Stimulated activated CD8-positive, alpha-beta memory T cell treated with anti-CD3 and anti-CD28 coated beads, Interleukin-4, amount 100 ng/mL, for 24 hours (primary cell): ENCODE measurements around the gene GRIN1.
A peak's percentile ranks its signal among the peaks of the same experiment; 100 is the strongest.

Experiments used
- DNase-seq: peaks from one replicate; pipeline ENCODE4 v3.0.0-alpha.2; 2020; ENCODE audit warnings: low read depth

GRIN1 gene

GRCh38 chr9:137148242-137148641 lies 9.3 kb downstream of the GRIN1 start:
- DNase-seq, result no peak

DNA sequence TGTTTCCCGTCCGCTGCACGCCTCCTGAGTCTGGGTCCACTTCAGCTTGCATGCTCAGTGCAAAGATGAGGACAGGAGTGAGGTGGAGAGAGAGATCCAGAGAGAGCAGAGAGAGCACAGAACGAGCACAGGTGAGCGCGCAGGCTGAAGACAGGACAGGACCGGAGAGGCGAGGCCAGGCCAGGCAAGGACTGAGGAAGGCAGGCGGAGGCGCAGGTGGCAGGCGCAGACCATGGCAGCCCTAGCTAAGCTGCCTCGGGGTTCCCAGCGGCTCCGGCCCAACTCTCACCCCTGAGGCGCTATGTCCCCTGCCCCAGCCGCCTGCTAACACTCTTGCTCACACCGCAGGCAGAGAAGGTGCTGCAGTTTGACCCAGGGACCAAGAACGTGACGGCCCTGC lies 9.7 kb downstream of the GRIN1 start:
- no peak for DNase-seq

- DNase-seq, result no peak
These were observed 10.4 kb downstream of the GRIN1 start for GRCh38 chr9:137149363-137149762.

DNA sequence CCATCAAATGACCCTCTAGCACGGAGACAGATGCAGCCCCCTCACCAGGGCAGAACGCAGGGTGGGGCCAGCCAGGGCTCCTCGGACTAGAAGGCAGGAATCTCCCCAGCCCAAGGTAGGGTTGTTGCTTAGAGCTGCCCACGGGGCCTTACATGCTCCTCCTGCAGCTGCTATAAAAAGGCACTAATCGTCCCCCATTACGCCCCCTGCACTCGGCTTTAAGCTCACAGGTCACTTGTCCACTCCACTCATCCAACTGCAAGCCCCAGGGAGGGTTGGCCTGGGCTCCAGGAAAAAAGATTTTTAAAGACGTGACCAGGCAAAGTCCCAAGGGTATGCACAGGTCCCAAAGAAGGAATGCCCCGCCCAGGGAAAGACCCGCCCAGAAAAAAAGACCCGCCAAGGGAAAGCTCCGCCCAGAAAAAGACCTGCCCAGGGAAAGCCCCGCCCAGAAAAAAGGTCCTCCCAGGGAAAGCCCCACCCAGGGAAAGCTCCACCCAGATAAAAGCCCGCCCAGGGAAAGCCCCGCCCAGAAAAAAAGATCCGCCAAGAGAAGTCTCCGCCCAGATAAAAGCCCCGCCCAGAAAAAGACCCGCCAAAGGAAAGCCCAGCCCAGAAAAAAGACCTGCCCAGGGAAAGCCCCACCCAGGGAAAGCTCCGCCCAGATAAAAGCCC lies 11.1 kb downstream of the GRIN1 start:
- DNase-seq, result no peak

DNA sequence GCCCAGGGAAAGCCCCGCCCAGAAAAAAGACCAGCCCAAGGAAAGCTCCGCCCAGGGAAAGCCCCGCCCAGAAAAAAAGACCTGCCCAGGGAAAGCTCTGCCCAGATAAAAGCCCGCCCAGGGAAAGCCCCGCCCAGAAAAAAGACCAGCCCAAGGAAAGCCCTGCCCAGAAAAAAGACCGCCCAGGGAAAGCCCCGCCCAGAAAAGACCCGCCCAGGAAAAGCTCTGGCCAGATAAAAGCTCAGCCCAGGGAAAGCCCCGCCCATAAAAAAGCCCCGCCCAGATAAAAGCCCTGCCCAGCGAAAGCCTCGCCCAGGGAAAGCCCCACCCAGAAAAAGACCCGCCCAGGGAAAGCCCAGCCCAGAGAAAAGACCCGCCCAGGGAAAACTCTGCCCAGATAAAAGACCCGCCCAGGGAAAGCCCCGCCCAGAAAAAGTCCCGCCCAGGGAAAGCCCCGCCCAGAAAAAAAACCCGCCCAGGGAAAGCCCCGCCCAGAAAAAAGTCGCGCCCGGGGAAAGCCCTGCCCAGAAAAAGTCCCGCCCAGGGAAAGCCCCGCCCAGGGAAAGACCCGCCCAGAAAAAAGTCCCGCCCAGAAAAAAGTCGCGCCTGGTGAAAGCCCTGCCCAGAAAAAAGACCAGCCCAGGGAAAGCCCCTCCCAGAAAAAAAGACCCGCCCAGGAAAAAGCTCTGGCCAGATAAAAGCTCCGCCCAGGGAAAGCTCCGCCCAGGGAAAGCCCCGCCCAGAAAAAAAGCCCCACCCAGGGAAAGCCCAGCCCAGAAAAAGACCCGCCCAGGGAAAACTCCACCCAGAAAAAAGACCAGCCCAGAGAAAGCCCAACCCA lies 11.9 kb downstream of the GRIN1 start:
- DNase-seq, result no peak

DNA sequence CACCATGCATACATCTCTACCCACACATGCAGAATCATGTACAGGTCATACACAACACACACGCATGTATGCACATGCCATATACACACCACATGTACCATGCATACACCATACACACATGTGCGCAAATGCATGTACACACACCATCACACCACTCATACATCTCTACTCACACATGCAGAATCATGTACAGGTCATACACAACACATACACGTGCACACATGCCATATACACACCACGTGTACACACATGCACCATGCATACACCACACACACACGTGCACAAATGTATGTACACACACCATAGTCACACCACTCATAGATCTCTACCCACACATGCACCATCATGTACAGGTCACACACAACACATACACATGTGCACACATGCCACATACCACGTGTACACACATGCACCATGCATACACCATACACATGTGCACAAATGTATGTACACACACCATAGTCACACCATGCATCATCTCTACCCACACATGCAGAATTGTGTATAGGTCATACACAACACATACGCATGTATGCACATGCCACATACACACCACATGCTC lies 14.0 kb downstream of the GRIN1 start:
- DNase-seq, result no peak

- DNase-seq, result peak; percentile 40
These were observed 17.8 kb downstream of the GRIN1 start for GRCh38 chr9:137156567-137157375.

- DNase-seq, result no peak
These were observed 18.9 kb downstream of the GRIN1 start for GRCh38 chr9:137157618-137158415.

GRCh38 chr9:137158625-137159024 lies 19.7 kb downstream of the GRIN1 start:
- no peak for DNase-seq

GRCh38 chr9:137159105-137160053 lies 20.4 kb downstream of the GRIN1 start:
- DNase-seq, result no peak

DNA sequence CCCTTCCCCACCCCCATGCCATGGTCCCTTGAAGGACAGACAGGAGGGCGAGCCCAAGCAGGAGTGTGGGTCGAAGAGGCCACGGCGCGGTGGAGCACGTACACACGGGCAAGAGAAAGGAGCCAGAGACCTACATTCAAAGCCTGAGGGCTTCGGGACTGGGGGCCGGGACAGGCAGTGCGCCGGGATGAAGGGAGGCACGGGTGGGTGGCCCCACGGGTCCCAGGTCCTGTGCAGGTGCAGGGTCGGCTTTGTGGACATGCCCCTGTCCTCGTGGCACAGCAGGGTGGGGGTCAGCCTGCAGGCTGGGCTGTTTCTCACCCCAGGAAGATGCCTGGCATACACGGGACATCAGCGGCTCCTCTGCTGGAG lies 21.1 kb downstream of the GRIN1 start:
- DNase-seq, result no peak

GRCh38 chr9:137160716-137161557 lies 22.0 kb downstream of the GRIN1 start:
- no peak for DNase-seq

DNA sequence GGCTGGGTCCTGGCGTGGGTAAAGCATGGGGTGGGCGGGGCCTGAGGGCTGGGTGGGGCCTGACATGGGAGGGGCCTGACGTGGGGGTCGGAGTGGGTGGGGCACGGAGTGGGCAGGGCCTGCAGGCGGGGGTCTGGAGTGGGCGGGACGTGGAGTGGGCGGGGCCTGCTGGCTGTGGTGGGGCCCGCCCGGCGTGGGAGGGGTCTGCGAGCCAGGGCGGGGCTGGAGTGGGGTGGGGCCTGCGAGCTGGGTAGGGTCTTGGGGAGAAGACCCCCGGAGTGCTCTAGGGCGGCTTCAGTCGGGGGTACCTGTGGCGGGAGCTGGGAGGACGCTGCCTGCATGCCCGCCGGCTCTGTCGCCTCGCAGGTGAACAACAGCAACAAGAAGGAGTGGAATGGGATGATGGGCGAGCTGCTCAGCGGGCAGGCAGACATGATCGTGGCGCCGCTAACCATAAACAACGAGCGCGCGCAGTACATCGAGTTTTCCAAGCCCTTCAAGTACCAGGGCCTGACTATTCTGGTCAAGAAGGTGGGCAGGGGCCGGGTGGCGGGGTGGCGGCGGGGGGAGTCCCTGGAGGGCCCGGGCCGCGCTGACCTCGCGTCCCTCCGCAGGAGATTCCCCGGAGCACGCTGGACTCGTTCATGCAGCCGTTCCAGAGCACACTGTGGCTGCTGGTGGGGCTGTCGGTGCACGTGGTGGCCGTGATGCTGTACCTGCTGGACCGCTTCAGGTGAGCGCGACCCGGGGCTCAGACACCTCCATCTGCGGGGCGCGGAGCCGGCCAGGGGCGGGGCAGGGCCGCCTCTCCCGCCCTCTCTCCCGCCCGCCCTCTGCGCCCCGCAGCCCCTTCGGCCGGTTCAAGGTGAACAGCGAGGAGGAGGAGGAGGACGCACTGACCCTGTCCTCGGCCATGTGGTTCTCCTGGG lies 22.9 kb downstream of the GRIN1 start:
- no peak for DNase-seq

GRCh38 chr9:137162505-137163364 lies 23.8 kb downstream of the GRIN1 start:
- DNase-seq, result no peak

DNA sequence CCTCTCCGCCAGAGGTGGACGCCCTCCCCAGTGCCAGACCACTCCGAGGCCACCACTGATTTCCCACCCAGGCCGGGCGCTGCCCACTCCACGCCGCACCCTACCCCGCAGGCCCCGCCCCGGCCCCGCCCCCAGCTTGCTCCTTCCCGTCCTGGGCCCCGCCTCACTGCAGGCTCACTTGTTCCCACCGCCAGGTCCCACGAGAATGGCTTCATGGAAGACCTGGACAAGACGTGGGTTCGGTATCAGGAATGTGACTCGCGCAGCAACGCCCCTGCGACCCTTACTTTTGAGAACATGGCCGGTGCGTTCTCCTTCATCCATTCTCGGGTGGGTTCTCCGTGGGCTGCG lies 24.4 kb downstream of the GRIN1 start:
- DNase-seq, result no peak

GRCh38 chr9:137163805-137164204 lies 24.9 kb downstream of the GRIN1 start:
- DNase-seq, result no peak
